HG02938 (cell line): ENCODE measurements around the gene PARD3B.

Source experiments
- ATAC-seq: cut with Tn5 transposase; IDR thresholded peaks from one replicate; pipeline ENCODE4 v1.9.1; 2021; ENCODE audit warnings: mild to moderate bottlenecking, moderate library complexity; ENCODE audit not compliant: unreplicated experiment

Gene PARD3B

DNA sequence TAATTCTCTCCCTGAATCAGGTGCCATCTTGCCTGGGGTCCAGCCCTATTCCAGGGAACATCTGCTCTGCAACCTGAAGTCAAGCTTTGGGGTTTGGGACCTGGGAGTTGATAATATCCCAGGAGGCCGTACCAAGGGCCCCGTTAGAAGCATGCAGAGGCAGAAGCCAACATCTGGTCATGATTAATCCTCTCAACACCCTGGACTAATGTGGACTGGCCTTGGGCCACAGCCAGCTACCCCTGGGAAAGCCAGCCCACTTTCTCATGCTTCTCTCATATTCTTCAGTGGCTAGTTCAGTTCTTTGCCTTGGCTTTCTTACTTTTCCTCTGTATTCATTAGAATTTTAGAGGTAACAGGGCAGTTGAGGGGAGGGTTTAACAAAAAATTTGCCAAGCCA lies 621.5 kb downstream of the PARD3B start:
- ATAC-seq = no peak

DNA sequence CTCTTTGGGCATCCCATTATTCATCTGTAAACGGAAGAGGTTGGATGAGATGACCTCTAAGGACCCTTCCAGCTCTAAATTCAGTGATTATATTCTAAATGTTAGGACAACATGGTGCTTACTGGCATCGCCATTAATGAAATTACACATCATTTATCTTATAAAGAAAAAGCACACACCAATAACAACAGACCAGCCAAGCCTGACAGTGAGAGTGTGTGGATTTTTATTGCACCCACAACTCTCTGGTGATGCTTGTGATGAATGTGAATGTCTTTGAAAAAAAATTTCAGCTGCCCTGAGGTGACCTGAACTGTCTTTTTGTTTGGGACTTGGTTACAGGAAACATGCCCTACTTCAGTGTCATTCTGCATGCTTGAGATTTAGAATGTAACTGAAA lies 623.7 kb downstream of the PARD3B start:
- no peak for ATAC-seq

DNA sequence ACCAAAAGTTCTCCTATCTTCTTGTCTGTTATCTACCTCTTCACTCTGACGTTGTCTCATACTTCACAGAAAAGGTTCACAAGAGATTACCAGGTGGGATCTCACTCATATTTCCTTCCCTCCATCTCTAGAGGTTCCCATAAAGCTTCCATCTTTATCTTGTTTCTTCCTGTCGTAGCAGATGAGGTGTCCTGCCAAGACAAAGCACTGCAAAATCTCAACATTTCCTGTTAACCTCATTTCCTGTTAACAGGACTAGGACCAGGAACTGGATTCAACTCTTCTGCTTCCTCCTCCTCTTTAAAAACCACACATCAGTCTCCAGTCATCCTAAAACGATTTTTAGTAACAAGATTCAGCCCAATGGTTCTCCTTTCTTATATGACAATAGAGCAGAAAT lies 624.2 kb downstream of the PARD3B start:
- no peak for ATAC-seq

DNA sequence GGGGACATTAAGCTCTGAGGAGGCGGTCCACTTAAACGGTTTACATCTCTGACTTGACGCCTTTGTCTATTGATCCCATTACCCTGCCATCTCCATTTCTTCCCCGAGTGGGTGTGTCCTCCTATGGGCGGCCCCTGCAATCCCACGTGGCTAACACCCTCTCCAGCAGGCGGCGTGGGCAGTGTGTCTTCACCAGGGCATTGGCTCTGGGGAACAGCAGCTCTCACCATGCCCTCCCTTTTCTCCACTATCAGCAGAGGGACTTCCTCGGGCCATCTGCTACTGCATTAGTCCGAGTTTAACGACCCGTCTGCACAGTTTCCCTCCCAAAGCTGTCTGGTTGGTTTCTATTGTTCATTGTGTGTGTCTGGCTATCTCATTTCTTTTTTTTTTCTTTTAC lies 625.1 kb downstream of the PARD3B start:
- no peak for ATAC-seq

DNA sequence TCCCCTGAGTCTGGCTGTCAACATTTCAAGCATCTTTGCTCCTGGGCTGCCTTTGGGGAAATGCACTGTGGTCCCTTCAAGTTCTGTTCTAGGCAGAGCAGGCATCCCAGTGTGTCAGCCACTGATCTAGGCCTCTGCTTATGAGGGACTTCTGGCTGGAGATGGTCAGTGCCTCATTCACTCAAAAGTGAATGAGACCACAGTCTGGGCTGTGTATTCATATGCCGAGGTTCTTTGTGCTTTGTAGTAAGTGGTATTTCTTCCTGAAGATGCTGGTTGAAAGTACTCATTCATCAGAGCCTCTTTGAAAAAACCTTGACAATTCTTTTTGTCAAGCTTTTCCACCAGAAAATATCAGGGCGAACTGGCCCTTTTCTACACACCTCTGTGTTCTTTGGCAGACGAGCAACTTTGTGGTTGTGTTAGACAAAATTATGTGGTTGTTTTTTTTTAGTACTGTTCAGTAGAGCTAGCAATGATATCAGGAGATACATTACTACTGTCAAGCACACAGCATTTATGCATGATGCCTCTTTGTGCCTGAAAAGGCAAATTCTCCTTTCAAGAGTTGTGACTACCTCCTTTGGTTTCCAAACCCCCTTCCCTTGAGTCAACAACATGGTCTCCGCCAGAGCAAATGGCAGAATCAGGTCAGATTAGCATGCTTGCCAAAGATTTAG lies 626.1 kb downstream of the PARD3B start:
- ATAC-seq = no peak

DNA sequence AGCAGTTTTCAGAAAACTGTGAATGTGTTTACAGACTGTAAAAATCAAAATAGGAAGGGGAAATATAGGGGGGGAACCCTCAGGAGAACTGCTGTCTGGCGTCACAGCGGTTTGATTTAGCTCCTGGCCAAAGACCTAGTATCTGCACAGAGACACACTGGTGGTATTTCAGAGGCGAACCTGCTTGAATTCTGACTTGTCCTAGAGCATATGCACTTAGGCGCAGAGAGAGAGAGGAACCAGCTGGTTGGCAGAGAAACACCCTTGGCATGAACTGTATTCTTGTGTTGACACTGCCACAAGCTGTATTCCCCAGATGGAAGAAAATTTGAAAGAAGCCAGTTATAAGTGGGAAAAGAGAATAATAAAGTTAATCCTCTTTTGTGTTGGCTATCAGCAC lies 630.6 kb downstream of the PARD3B start:
- ATAC-seq = no peak

DNA sequence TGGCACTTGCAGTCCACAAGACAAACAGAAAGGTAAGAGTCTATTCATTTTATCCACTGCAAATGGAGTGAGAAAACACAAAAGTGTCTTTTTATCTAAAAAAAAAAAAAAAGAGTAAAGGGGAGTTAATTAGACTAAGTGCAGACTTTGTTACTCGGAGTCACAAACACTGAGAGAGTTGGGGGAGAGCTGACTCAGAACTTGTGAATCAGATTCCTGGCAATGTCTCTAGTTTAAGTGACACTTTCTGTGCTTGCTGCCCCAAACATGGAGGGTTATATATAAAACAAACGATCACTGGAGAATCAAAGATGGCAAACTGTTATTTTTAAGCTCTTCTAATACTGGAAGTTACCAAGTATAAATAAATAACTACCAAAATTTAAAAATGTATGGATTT lies 631.3 kb downstream of the PARD3B start:
- no peak for ATAC-seq

DNA sequence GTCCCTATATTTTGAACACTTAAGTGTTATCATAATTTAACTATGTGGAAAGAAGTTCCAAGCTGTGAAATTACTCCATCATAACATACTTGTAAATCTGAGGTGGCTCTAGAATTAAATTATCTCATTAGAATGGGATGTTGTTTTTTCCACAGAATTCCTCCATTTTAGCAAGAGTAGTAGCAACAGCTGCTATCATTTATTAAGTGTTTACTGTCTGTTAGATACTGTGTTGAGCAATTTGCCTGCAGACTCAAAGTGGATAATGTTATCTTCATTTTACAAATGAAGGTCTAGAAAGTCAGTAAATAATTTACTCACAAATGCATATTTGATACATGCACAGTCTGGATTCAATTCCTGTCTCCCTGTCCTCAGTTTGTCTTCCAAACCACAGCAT lies 632.3 kb downstream of the PARD3B start:
- no peak for ATAC-seq

DNA sequence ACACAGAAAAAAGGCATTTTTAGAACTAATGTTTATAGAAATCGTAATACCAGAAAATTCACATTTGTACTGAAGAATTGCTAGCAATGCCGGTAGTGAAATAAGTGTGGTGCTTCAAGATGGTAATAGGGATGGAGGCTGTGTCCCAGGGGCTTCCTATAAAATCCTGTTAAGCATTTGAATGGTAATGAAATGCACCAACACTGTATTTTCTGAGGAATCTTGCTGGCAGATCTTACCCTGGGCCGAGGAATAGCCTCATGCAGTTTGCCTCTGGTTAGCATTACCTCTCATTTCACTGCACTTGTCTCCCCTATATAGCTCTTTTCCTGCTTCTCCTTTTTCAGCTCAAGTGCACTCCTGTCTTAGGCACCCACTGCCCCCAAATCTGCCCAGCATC lies 635.5 kb downstream of the PARD3B start:
- no peak for ATAC-seq

DNA sequence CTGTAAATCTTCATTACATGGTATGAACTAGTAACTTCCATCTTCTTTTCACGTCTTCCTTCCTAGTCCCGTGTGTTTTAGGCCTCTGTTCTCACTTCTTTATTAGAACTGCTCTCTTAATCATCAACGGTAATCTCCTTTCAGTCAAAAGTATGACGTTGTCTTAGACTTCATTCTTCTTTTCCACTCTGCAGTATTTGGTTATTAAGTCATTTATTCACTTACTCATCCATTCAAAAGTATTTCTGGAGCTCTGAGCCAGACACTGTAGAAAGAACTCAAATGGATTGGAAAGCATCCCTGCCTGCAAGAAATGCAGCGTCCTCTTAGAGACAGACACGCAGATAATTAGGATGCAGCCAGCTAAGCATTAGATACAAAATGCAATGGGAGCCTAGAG lies 642.5 kb downstream of the PARD3B start:
- ATAC-seq = no peak

DNA sequence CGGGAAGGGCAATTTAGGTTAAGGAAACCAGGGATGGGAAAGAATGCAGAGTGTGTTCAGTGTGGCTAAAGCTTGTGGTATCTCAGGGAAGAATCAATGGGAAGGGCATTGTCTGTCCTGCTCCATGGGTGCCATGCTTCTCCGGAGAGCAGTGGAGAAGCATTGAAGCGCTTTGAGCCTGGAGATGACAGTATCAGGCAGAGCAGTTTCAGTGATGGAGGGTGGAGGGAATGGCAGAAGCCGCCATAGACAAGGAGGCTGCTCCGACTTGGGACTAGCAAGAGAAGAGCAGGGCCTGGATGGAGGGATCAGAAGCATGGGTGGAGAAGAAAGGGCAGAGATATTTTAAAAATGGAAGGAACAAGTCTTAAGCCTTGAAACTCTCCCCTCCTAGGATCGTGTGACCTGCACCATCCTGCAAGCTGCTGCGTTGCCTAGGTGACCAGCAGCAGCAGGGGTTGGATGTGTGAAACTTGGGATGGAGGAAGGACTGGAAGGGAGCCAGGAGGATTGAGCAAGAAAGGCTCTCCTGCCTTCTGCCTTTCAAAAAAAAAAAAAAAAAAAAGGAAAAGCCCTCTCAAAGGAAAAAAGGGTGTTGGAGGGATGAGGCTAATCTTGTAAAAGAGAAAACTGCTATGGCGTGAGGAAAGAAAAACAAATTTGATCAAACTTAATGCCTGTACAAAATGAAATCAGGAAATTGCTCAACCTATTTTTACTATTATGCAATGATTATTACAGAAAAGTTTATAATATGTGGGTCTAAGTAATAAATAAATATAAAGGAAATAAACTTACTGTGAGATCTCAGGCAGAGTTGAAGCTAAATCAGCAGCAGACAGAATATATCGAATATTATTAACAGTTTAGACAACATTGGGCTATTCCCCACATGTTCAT lies 643.2 kb downstream of the PARD3B start:
- no peak for ATAC-seq

DNA sequence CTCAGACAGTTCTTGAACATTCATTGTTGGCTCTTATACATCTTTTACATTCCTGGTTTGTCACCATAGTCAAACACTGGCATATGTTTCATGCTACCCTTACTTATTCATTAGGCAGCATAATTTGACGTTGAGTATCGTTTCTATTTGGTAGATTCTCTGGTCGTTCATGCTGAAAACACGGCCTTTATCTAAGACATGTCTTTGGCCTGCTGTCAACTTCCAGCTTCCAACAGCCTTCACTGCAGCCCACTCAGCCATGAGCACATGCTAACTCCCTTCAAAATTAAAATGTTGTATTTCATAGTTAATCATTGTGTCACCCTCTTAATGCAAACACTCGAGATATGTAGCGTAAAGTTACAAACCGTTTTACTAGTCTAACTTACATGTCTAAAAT lies 644.0 kb downstream of the PARD3B start:
- no peak for ATAC-seq

DNA sequence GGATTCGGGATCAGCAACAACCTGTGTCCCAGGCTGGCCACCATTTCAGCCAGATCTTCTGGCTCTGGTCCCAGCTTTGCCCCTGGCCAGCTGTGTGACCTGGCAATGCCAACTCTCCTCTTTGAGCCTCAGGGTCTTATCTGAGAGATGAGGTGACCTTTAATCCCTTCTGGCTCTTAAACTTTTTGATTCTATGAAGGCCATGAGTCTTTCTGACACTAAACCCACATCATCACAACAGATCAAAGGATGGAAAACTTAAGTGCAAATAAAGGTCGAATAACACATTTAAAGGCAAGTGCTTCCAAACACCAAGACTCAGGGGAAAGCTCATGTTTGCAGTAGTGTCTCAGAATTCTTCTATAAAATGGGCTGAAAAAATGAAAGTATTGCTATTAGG lies 645.3 kb downstream of the PARD3B start:
- no peak for ATAC-seq

DNA sequence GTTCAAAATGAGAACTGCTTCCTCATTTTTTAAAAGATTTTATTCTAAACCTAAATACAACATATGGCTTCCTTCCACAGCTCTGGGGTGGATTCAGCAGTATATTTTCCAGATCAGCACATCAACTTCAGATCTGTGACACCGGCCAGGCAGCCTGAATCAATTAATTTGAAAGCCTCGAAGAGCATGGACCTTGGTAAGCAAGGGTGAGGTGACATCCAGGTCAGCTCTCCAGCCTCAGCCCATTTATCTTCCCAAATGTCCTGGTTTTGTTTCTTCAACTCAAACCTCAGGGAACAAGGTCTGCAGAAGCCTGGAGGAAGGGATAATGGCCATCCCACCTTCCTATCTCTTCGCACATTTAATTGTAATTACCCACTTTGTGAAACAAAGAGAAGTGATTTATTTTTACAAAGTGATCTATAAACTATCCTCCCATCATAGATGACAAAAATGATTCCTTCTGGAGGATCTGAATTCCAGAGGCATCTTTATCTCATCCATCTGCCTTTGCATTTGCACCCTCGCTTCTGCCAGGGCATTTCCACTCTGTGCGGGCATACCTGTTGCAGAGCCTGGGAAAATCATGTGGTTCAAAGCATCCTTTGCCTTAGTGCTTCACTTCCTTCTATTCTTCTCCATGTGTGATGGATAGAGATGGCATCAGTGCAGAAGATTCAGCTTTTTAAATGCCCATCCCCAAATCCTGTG lies 648.0 kb downstream of the PARD3B start:
- ATAC-seq = no peak

DNA sequence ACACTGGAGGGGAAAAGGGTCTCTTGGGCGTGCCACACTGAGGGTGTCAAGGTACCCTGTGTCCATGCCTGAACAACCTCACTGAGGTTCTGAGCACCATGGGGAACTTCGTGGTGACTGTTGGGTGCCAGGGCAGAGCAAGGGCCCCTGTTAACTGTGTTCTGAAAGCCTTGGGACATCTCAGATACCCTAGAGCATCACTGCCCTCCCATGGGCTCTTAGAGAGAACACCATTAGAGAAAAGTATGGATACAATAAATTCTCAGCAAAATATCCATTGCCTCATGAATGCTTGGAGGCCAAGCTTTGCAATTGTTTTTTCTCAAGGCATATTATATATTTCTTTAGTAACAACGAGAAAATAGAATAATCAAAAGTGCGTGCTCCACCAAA lies 648.6 kb downstream of the PARD3B start:
- ATAC-seq = no peak

DNA sequence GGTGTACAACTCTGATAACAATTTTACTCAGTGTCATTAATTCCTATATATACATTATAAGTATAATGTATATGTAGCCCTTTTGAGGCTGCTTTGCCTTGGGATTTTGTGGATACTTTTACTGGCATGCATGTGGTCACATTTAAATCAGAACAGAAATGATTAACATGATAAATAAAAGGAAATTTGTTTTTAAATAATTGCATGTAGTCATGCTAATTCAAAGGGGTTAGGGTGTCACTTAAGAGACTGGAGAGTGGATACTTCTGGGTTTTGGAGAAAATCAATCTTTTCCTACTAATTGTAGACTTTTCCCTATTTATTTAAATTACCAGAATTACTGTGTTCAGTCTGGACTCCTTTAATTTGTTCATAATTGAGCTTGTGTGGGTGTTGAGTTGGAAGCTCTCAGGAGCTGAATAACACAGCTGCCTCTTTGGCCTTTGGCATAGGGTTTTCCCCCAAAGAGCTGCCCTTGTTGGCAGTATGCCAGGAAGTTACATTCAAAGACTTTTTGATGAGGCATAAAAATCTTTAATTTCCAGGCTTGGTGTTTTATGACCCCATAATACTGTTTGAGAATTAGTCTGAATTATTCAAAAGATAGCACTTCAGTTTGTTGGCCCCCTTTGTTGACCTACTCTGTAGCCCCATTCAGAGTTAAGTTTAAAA lies 652.3 kb downstream of the PARD3B start:
- ATAC-seq = no peak

DNA sequence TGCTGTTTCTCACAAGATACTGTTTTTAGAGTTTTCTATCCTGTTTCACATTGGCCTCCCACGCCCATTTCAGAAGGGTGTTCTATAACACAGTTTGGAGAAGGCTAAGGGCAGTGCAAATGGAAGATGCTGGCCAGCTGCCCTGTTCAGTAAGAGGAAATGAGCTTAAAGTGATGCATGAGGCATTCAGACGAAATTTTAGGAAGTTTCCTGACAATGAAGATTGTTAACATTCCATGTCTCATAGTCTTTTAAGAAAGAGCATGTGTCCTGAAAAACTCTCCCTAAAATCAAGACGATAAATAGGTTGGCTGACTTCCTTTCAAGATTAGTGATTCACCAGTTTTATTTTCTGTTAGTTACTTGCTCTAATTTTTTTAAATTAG lies 652.9 kb downstream of the PARD3B start:
- ATAC-seq = no peak

DNA sequence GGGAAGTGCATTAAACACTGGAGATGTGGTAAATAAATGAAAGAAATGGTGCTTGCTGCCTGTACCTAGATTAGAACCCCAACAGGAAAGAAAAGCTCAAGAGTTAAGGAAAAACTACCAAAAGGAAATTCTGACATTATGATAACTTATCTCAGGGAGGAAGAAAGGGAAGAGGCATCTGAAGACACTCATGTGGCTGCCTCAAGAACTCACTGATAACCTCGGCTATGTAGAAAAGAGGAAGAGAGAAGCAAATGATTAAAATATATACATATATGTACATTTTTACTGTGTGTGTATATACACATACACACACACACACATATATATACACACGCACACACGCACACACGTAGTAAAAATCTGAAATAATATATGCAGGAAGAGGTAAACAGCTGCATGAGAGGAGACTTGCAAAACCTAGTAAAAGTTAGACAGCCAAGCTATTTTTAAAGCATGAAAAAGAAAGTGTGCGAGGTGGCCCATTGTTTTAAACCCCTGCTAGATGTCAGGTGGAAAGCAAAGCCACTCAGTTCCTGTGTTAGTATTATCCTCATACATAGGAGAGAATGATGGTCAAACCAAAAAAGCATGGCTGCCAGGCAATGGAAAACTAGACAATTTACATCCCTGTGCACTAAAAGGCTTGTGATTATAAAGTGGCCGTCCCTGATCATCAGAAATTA lies 654.0 kb downstream of the PARD3B start:
- ATAC-seq = no peak

DNA sequence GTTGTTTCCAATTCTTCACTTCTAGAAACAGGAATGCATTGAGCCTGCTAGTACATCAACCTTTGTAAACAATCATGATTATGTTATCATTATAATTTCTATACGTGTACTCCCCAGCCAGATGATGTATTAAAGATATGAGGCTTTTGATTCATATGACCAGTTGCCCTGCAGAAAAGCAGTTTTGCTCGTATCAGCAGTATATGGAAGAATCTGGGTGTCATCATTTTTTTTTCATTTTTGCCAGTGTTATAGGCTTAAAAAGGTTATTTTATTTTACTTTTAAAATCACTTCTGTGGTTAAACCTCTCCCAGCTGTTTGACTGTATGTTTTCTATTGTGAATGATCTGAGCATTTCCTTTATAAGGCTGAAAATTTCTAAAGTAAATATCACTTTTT lies 665.2 kb downstream of the PARD3B start:
- no peak for ATAC-seq

DNA sequence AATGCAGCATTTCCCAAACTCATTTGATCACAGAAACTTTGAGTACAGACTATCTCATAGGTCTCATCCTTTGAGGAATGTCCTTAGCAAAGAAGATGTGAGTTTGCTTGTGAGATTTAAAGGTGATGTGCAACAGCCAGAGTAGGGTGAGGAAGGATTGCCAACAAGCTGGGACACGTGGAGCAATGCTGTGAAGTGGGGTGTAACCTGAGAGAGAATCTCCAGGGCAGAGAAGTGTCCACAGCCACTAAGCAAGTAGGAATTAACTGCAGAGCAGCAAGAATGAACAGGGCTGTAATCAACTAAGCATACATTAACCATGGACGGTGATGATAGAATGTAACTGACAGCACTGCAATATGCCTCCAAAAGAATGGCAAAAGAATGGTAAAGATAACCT lies 667.1 kb downstream of the PARD3B start:
- no peak for ATAC-seq

DNA sequence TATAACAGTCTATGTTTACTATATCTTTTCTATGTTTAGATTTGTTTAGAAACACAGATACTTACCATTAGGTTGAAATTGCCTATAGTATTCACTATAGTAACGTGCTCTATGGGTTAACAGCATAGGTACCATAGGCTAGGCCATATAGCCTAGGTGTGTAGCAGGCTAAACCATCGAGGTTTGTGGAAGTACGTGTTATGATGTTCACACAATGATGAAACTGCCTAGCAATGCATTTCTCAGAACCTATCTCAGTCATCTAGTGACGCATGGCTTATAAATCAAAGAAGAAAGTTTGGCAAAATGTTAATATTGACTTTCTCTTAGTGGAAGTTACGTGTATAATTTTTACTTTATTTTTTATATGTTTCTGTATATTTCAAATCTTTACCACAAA lies 670.8 kb downstream of the PARD3B start:
- ATAC-seq = no peak
